Peyer's patch (tissue), 4 donors: ENCODE results near the gene P2RY8.
A peak's percentile ranks its signal among the peaks of the same experiment; 100 is the strongest.

Experiments used
- POLR2A ChIP-seq, 2 donors: fragments of 450-650 bp; IDR thresholded peaks; one replicate each; pipeline ENCODE4 v1.5.1; 2017; ENCODE audit warnings: antibody characterized with exemption in 2 of 2, mild to moderate bottlenecking in 2 of 2, moderate library complexity in 2 of 2
- TF ChIP-seq, protein P1 (sequence below), 6 experiments: fragments of 450-650 bp in 4 of 6; fragments of 200-600 bp in 2 of 6; sonication (generic) in 1 of 6; IDR thresholded peaks; one replicate each; pipeline ENCODE4 v1.5.1; 2017 to 2019; ENCODE audit warnings: antibody characterized with exemption in 6 of 6, mild to moderate bottlenecking in 3 of 6, moderate library complexity in 1 of 6

DNA sequence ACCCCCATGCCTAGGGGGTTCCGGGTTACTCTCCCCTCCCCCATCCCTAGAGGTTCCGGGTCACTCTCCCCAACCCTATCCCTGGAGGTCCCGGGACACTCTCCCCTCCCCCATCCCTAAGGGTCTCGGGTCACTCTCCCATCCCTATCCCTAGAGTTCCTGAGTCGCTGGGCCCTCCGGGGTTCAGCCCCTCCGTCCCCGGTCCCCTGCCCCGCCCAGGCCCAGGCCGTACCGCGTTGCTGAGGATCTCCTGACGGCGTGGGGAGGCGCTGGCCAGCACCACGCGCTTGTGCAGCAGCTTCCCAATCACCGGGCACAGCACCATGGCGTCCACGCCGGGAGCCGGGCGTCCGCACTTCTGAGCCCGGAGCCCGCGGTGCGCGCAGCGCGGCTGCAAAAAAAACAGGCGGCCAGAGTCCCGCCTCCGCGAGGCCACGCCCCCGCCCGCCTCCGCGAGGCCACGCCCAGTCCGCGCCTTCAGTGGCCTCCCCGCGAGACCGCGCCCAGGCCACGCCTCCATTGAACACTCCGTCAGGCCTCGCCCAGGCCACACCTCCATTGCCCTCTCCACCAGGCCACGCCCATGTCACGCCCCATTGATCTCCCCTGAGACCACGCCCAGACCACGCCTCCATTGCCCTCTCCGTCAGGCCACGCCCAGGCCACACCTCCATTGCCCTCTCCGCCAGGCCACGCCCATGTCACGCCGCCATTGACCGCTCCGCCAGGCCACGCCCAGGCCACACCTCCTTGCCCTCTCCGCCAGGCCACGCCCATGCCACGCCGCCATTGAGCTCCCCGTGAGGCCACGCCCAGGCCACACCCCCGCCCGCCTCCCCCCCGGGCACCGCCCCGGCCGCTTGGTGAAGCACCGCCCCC, 84.2 kb downstream of the P2RY8 start, which contains the start of gene ASMTL:
- TF ChIP-seq, protein P1, sequence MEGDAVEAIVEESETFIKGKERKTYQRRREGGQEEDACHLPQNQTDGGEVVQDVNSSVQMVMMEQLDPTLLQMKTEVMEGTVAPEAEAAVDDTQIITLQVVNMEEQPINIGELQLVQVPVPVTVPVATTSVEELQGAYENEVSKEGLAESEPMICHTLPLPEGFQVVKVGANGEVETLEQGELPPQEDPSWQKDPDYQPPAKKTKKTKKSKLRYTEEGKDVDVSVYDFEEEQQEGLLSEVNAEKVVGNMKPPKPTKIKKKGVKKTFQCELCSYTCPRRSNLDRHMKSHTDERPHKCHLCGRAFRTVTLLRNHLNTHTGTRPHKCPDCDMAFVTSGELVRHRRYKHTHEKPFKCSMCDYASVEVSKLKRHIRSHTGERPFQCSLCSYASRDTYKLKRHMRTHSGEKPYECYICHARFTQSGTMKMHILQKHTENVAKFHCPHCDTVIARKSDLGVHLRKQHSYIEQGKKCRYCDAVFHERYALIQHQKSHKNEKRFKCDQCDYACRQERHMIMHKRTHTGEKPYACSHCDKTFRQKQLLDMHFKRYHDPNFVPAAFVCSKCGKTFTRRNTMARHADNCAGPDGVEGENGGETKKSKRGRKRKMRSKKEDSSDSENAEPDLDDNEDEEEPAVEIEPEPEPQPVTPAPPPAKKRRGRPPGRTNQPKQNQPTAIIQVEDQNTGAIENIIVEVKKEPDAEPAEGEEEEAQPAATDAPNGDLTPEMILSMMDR (IDR thresholded peaks at IDR 0.05): no peak
- TF ChIP-seq POLR2A (IDR thresholded peaks at IDR 0.05): peak; percentile 66 to 75
